Effector memory CD8-positive, alpha-beta T cell (primary cell): Measurements from ENCODE around the gene IER2.
A peak's percentile ranks its signal among the peaks of the same experiment; 100 is the strongest.
"Not testable (repeated sequence)": the region's sequence is repeated elsewhere in the genome, so short reads cannot be mapped to it uniquely, and the experiment has no call there.

Experiments
- ATAC-seq: fragments of 150-1000 bp; cut with Tn5 transposase; replicated peaks from 2 replicates; pipeline ENCODE4 v1.10.0; 2021; ENCODE audit warnings: mild to moderate bottlenecking, moderate library complexity
- DNase-seq, 3 experiments: peaks; one replicate each; pipeline ENCODE4 v3.0.0; 2021
- H3K27ac Mint-ChIP-seq, 2 donors: one replicate each; pipeline ENCODE4 v1.8.0; 2022; ENCODE audit warnings: mild to moderate bottlenecking in 2 of 2, mixed read lengths in 2 of 2, moderate library complexity in 2 of 2
- H3K27me3 Mint-ChIP-seq, 2 donors: one replicate each; pipeline ENCODE4 v1.8.0; 2022; ENCODE audit warnings: mixed read lengths in 2 of 2
- H3K36me3 Mint-ChIP-seq: one replicate; pipeline ENCODE4 v1.8.0; 2022; ENCODE audit warnings: mild to moderate bottlenecking, moderate library complexity, mixed read lengths; ENCODE audit not compliant: insufficient read depth
- H3K4me1 Mint-ChIP-seq, 2 donors: one replicate each; pipeline ENCODE4 v1.8.0; 2022; ENCODE audit warnings: low read depth in 2 of 2, mixed read lengths in 2 of 2
- H3K4me3 Mint-ChIP-seq, 2 donors: one replicate each; pipeline ENCODE4 v1.8.0; 2022; ENCODE audit warnings: mild to moderate bottlenecking in 2 of 2, mixed read lengths in 2 of 2, moderate library complexity in 2 of 2
- H3K9me3 Mint-ChIP-seq, 2 donors: one replicate each; pipeline ENCODE4 v1.8.0; 2022; ENCODE audit warnings: mixed read lengths in 2 of 2

Gene IER2

DNA sequence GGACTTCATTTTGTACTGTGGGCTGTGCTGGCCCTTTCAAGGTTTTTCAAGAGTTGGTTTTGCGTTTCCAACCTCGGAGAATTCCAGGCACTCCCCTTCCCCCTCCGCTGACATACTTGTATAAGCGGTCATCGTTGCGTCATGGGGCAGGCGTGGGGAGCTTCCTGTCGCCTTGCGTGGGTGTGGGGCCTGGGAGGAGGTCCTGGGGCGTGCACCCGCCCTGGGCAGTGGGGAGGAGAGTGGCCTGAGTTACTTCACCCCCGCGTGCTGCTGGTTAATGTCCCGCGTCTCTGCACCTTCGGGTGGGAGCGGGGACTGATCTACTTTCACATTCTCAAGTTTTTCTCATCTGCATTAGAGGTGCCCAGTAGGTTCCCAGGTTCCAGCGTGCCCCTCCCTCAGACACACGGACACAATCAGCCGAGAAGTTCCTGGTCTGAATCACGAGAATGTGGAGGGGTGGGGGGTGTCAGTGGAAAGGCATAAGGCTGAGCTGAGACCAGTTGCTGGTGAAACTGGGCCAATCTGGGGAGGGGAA, 4.1 kb downstream of the IER2 start:
- H3K4me3 Mint-ChIP-seq, result peak overlapping the region; percentile 94 to 99
- peak overlapping the region; percentile 100 for H3K27ac Mint-ChIP-seq
- ATAC-seq (no peak), DNase-seq (peak; percentile 28 to 38 (median 28))
- H3K9me3 Mint-ChIP-seq, result no peaks in the 10 kb centered on the region
- H3K27me3 Mint-ChIP-seq, result no peaks in the 10 kb centered on the region
- peaks cover 73% of the 10 kb centered on the region for H3K36me3 Mint-ChIP-seq
- H3K4me1 Mint-ChIP-seq, result peaks cover 51 to 55% of the 10 kb centered on the region in 2 donors

DNA sequence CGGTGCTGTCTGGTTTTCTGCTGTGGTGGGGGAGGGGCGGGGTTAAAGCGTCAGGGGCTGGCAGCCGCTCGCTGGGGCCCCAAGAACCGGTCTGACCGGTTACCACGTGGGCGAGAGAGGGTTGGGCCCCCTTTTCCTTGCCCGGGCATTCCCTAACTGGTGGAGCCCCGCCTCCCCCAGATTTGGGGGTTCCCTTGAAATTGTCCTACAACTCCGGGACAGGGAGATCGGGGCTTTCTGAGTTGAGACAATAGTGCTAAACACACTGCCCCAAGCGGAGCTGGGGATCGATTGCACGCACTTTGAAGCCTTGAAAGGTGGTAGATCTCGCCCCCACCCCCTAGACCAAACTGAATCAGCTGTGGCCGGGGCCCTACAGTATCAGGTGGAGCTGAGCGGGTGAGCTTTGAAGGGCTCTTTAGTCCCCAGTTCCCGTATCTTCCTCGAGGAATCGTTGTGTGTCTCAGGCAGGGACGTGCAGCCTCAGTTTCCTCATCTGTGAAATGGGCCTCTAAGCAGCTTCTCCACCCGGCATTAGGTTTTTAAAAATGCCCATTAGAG, 4.8 kb downstream of the IER2 start:
- no peaks in the 10 kb centered on the region for H3K27me3 Mint-ChIP-seq
- peak; percentile 72 to 80 (median 76) for DNase-seq
- no peaks in the 10 kb centered on the region for H3K9me3 Mint-ChIP-seq
- H3K27ac Mint-ChIP-seq, result peak overlapping the region; percentile 100
- peaks cover 51% of the 10 kb centered on the region in 2 donors for H3K4me1 Mint-ChIP-seq
- H3K4me3 Mint-ChIP-seq, result peak overlapping the region; percentile 94 to 99
- peaks cover 71% of the 10 kb centered on the region for H3K36me3 Mint-ChIP-seq
- peak; percentile 39 for ATAC-seq

DNA sequence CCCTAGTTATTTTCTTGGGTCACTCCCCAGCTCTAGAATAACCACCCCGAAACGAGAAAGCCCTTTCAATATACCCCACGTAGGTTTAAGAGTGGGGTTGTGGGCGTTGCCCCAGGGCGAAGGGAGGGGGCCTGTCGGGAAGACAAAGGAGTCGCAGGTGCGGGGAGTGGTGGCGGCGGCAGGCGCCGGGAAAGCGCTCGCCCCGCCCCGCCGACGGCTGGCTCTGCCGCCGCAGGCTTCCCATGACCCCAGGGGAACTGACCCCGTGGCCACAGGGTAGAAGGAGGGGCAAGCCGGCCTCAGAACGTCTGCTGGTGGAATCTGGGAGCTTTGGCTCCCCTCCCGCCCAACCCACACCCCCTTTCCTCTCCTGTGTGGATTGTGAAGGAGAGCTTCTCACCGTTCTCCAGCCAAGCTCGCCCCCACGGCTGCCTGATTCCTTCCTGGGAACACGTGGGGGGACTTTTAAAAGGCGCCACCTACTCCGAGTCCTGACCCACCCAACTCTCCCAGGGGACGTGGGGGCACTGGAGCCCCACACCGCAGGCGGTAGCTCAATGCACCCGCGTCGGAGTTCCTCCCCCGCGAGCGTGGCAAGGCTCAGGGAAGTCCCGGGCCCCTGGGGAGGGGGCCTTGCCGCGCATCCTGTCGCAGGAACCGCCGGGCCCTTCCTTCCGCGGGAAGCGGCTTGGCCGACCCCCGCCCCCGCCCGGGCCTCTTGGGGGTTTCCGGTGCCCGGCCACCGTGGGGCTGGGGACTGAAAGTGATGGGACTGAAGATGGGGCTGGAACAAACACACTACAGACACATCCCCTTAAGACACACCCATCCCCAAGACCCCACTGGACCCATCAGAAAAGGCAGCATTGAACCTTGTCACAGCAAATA, 5.5 kb downstream of the IER2 start:
- ATAC-seq, result peak; percentile 35
- peak; percentile 66 to 73 (median 72) for DNase-seq
- Mint-ChIP-seq H3K27ac (peak overlapping the region; percentile 100), H3K9me3 (no peaks in the 10 kb centered on the region), H3K4me1 (peaks cover 45 to 46% of the 10 kb centered on the region in 2 donors), H3K36me3 (peaks cover 64% of the 10 kb centered on the region), H3K27me3 (no peaks in the 10 kb centered on the region), H3K4me3 (peak overlapping the region; percentile 94 to 99)

DNA sequence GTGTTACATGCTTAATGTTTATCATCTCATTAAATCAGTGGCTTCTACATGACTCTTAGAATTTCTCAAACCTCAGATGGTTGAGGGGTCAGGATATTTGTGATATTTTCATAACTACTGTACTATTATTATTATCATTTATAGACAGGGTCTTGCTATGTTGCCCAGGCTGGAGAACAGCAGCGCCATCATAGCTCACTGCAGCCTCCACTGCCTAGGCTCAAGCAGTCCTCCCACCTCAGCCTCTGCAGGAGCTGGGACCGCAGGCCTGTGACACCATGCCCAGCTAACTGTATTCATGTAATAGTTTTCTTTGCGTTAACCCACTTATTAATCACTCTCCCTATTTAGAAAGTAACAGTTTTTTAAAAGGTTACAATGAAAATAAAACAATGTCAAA, 9.5 kb downstream of the IER2 start:
- Mint-ChIP-seq H3K4me1 (peaks cover 47 to 54% of the 10 kb centered on the region in 2 donors), H3K36me3 (peaks cover 29% of the 10 kb centered on the region), H3K27me3 (no peaks in the 10 kb centered on the region), H3K4me3 (peak overlapping the region in 1 of 2 donors; percentile 31), H3K9me3 (no peaks in the 10 kb centered on the region), H3K27ac (peak overlapping the region; percentile 49 to 62)
- DNase-seq, result no peak
- no peak for ATAC-seq

DNA sequence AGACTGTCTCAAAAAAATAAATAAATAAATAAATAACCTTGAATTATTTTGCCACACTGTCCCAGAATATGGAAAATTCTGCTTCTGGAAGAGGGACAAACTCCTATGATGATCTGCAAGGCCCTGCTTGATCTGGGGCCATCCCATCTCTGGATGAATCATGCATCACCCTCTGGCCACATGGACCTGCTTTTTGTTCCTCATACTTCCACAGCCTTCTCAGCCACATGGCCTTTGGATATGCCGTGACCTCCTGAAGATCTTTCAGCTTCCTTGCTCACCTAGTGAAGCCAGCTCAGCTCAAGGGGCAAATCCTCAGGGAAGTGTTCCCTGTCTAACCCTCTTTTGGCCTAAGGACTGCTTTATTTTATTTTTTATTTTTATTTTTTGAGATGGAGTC, 10.3 kb downstream of the IER2 start:
- ATAC-seq, result no peak
- no peaks in the 10 kb centered on the region for H3K9me3 Mint-ChIP-seq

DNA sequence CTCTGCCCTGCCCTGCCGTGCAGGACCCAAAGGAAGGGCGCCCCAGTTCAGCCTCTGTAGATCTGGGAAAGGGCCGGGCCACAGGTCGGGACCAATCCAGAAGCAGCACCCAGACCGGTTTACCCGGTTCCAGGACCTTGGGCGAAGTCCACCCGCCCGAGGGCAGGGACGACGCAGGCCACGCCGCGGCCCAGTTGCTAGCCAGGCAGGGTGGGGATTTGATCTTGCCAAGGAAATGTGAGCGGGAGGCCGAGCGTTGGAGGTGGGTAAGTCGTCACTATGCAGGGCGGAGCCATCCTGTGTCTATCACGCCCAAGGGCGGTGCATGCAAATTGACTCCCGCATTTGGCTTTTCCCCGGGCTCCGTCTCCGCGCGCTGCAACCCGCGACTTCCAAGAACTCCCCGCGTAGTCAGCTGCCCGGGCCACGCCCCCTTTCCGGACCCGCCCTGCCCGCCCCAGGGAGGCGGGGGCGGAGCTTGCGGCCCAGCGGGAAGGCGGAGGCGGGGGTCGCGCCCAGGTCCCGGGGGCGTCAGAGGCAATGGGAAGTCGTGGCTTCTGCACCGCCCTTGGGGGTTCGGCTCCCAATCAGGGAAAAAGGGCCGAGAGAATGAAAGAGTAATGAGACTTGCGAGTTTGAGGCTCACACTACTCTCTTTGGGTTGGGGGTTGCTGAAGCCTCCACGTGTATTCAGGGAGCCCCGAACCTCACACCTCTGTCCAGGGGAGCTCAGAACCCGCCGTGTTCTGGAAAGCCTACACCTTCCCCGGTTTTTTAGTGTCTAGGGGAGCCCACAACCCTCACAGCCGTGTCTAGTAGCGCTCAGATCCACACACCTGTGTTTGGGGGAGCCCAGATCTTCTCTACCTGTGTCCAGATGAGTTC, 12.8 kb downstream of the IER2 start:
- Mint-ChIP-seq H3K36me3 (peaks cover 23% of the 10 kb centered on the region), H3K27ac (peak overlapping the region; percentile 92 to 94), H3K9me3 (no peaks in the 10 kb centered on the region), H3K4me3 (peak overlapping the region; percentile 83 to 84), H3K4me1 (peaks cover 38 to 60% of the 10 kb centered on the region in 2 donors), H3K27me3 (no peaks in the 10 kb centered on the region)
- peak; percentile 50 for ATAC-seq
- DNase-seq, result peak; percentile 53 to 65 (median 60)

More for the DNA sequence above, 10.3 kb downstream of the IER2 start:
- H3K4me1 Mint-ChIP-seq, result peaks cover 45 to 59% of the 10 kb centered on the region in 2 donors
- H3K4me3 Mint-ChIP-seq, result no peak overlapping the region
- H3K27me3 Mint-ChIP-seq, result no peaks in the 10 kb centered on the region
- no peak for DNase-seq
- H3K27ac Mint-ChIP-seq, result no peak overlapping the region
- peaks cover 21% of the 10 kb centered on the region for H3K36me3 Mint-ChIP-seq

DNA sequence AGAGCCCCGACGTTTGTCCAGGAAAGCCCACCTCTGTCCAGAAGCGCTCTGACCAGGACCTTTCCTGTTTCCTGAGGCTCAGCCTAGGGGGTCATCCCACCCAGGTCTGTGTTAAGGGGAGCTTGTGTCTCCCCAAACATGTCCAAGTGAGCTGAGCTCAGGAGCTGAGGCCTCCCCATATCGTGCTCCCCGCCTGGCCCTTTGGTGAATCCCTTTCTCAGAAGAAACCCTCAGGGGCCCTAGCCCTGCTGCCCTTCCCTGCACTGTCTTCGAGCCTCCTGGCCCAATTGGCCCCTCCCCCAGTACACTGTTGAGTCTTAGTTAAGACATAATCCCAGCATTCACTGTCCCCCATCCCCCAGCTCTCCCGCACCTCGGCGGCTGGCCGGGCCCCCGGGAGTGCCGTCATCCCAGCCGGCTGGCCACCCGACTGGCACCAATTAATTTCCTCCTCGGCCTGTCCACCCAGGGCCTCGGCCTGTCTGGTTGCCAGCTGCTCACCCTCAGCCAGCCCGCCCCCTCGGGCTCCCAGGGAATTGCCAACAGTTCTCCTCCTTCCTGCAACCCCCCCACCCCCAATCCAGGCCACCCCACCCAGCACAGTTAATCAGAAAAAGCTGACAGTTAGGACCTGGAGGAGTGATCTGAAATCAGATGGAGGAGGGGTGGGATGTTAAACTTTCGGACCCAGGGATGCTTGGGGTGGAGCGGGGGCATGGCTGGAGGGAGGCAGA, 13.6 kb downstream of the IER2 start:
- no peak for ATAC-seq
- Mint-ChIP-seq H3K4me1 (peaks cover 40 to 54% of the 10 kb centered on the region in 2 donors), H3K9me3 (no peaks in the 10 kb centered on the region), H3K27me3 (no peaks in the 10 kb centered on the region), H3K4me3 (peak overlapping the region; percentile 83 to 84), H3K27ac (peak overlapping the region; percentile 92 to 94), H3K36me3 (peaks cover 19% of the 10 kb centered on the region)
- peak; percentile 10 to 29 (median 16) for DNase-seq

DNA sequence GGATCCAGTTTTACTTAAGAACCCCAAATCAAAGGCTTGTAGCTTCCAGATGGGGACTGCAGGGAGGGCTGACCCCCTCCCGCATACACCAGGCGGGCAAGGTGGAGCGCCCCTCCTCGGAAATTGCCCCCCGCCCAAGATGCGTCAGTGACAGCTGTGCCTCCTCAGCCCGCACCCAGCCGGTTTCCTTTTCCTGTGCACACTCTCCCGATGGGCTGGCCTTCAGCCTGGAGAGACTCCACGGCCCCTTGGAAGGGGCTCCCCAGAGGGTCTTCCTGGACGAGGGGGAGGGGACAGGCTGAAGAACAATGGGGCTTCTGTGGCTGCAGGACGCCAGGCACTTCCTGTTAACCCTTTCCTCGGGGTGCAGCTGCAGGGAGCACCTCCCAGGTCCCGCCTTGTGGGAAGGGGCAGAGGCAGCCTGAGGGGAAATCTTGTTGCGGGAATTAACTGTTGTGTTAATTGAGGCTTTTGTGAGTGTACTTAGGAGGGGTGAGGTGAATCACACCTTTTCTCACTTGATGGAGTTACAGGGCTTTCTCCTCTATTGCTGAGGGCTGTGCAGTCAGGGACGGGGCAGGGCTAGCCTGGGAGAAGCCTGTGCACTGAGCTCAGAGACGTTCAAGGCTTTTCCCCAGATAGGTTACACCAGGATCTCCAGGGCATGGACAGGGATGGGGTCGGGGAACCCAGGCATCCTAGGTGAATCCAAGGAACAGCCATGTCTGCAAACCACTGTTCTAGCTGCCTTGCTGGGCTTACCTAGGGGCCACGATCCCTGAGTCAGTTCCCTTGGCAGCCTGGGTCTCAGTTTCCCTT, 14.3 kb downstream of the IER2 start:
- ATAC-seq (no peak), DNase-seq (no peak)
- Mint-ChIP-seq H3K4me3 (peak overlapping the region; percentile 83 to 84), H3K4me1 (peaks cover 45 to 61% of the 10 kb centered on the region in 2 donors), H3K9me3 (no peaks in the 10 kb centered on the region), H3K27ac (peak overlapping the region; percentile 92 to 94), H3K27me3 (no peaks in the 10 kb centered on the region), H3K36me3 (peaks cover 19% of the 10 kb centered on the region)

DNA sequence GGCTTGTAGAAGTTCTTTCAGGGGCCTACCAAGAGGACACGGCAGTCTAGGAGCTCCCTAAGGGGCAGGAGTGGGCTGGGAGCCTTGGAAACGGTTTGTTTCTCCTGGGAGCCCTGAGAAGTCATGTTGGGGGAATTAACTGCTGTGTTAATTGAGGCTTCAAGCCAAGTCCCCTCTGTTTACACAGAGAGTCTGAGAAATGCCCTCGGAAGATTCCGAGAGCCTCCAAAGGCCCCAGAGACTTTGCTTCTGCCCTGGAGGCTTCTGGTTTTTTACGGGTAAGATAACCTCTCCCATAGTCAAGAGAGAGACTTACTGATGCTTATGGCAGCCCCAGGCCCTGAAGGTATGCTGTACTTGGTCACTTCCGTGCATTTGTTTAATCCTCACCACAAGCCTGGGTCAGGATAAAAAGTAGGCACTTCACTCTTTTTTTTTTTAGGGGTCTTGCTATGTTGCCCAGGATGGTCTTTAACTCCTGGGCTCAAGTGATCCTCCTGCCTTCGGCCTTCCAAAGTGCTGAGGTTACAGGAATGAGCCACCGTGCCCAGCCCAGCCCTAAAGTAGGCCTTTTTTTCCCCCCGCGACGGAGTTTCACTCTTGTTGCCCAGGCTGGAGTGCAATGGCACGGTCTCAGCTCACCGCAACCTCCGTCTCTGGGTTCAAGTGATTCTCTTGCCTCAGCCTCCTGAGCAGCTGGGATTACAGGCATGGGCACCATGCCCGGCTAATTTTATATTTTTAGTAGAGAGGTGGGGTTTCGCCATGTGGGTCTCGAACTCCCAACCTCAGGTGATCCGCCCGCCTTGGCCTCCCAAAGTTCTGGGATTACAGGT, 15.2 kb downstream of the IER2 start:
- Mint-ChIP-seq H3K36me3 (peaks cover 19% of the 10 kb centered on the region), H3K27me3 (no peaks in the 10 kb centered on the region), H3K27ac (peak overlapping the region; percentile 94 to 98), H3K4me3 (peak overlapping the region; percentile 82 to 84), H3K4me1 (peaks cover 53 to 65% of the 10 kb centered on the region in 2 donors), H3K9me3 (no peaks in the 10 kb centered on the region)
- ATAC-seq, result no peak
- DNase-seq, result no peak

DNA sequence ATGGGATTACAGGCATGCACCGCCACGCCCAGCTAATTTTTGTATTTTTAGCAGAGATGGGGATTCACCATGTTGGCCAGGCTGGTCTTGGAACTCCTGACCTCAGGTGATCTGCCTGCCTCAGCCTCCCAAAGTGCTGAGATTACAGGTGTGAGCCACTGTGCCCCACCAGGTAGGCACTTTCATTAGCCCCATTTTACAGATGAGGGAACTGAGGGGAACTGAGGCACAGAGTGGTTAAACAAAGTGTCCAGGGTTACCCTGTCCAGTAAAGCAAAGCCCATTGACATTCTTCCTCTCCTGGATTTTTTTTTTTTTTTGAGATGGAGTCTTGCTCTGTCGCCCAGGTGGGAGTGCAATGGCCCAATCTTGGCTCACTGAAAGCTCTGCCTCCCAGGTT, 15.9 kb downstream of the IER2 start:
- H3K9me3 Mint-ChIP-seq, DNase-seq, H3K27me3 Mint-ChIP-seq, ATAC-seq: not testable (repeated sequence)
- Mint-ChIP-seq H3K27ac (peak overlapping the region; percentile 95 to 98), H3K36me3 (peaks cover 19% of the 10 kb centered on the region), H3K4me1 (peaks cover 57 to 68% of the 10 kb centered on the region in 2 donors), H3K4me3 (peak overlapping the region; percentile 45 to 82)

DNA sequence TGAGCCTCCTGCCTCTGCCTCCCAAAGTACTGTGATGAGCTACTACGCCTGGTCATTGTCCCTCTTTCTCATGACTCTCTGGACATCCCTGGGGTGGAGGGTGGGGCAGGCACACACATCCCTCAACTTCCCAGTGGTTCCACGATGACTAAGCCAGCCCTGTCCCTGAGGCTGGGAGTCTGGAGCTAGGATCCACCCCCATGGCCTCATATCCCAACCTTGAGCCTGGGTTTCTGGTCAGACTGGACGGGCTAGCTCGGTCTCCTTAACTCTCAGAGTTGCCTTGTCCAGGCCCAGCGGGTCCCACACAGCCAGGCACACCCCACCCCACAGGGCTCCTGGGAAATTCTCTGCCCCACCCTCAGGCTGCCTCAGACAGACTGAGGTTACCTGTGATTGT, 19.6 kb downstream of the IER2 start:
- peaks cover 14% of the 10 kb centered on the region for H3K36me3 Mint-ChIP-seq
- no peak for DNase-seq

More for the DNA sequence above, 19.6 kb downstream of the IER2 start:
- peak overlapping the region; percentile 95 to 98 for H3K27ac Mint-ChIP-seq
- H3K4me3 Mint-ChIP-seq, result peak overlapping the region; percentile 66 to 86
- H3K4me1 Mint-ChIP-seq, result peaks cover 58 to 66% of the 10 kb centered on the region in 2 donors
- no peak for ATAC-seq
- H3K27me3 Mint-ChIP-seq, result no peaks in the 10 kb centered on the region
- no peaks in the 10 kb centered on the region for H3K9me3 Mint-ChIP-seq
